HEK293 (cell line): Measurements from ENCODE around the gene SLC45A2.

Experiments
- CTCF ChIA-PET: fragments of 350-600 bp; formaldehyde crosslinking; extraction: SDS; loops from one replicate; lab custom pipeline; 2021; ENCODE audit warnings: antibody characterized with exemption; lab: Yijun Ruan, JAX
- POLR2A ChIA-PET: fragments of 300-600 bp; formaldehyde crosslinking; extraction: SDS; loops from one replicate; lab custom pipeline; 2020; ENCODE audit warnings: antibody characterized with exemption, inconsistent platforms; lab: Yijun Ruan, JAX
- H3K27ac ChIP-seq: fragments of 200-500 bp; sonication (Bioruptor generic); 2 replicates; pipeline ENCODE4 v1.5.1; 2014; ENCODE audit warnings: low read depth, low read length, control low read depth, inconsistent platforms; ENCODE audit errors: extremely low read depth
- H3K36me3 ChIP-seq, 2 experiments: fragments of 200-500 bp in 1 of 2; sonication (Bioruptor generic) in 1 of 2; 1 replicate in 1 of 2; 2 replicates in 1 of 2; pipeline ENCODE4 v1.5.1; 2014 to 2017; ENCODE audit warnings: inconsistent platforms in 2 of 2, low read length in 2 of 2; ENCODE audit not compliant: control insufficient read depth in 2 of 2, insufficient read depth in 1 of 2
- H3K4me1 ChIP-seq: fragments of 200-500 bp; sonication (Bioruptor generic); 2 replicates; pipeline ENCODE4 v1.5.1; 2014; ENCODE audit warnings: mild to moderate bottlenecking, low read length, inconsistent platforms; ENCODE audit not compliant: control insufficient read depth, insufficient read depth
- H3K4me3 ChIP-seq: 2 replicates; pipeline ENCODE4 v1.5.1; 2011; ENCODE audit warnings: low read depth, mild to moderate bottlenecking, control low read depth, low read length, moderate library complexity
- H3K9me3 ChIP-seq: fragments of 200-500 bp; sonication (Bioruptor generic); 2 replicates; pipeline ENCODE4 v1.5.1; 2014; ENCODE audit warnings: low read depth, low read length, inconsistent platforms; ENCODE audit not compliant: control insufficient read depth, insufficient read depth
- EGR2 ChIP-seq: fragments of 450-650 bp; formaldehyde crosslinking; IDR thresholded peaks from 2 replicates; pipeline ENCODE4 v1.5.1; 2016; ENCODE audit warnings: low read depth, missing biosample characterization, missing genetic modification characterization
- HOXA7 ChIP-seq: sonication (generic); formaldehyde crosslinking; IDR thresholded peaks from 2 replicates; pipeline ENCODE4 v1.8.1; 2022; ENCODE audit warnings: missing genetic modification reagents, borderline replicate concordance
- KLF1 ChIP-seq: fragments of 450-650 bp; formaldehyde crosslinking; IDR thresholded peaks from 2 replicates; pipeline ENCODE4 v1.5.1; 2016; ENCODE audit warnings: missing biosample characterization, missing genetic modification characterization
- KLF7 ChIP-seq: fragments of 450-650 bp; formaldehyde crosslinking; IDR thresholded peaks from 2 replicates; pipeline ENCODE4 v1.5.1; 2016; ENCODE audit warnings: missing biosample characterization, missing genetic modification characterization, borderline replicate concordance
- KLF8 ChIP-seq: fragments of 450-650 bp; formaldehyde crosslinking; IDR thresholded peaks from 2 replicates; pipeline ENCODE4 v1.5.1; 2016; ENCODE audit warnings: missing biosample characterization, missing genetic modification characterization
- RBAK ChIP-seq: fragments of 450-650 bp; formaldehyde crosslinking; IDR thresholded peaks from 2 replicates; pipeline ENCODE4 v1.5.1; 2016; ENCODE audit warnings: missing biosample characterization, missing genetic modification characterization
- SP7 ChIP-seq: fragments of 450-650 bp; formaldehyde crosslinking; IDR thresholded peaks from 2 replicates; pipeline ENCODE4 v1.5.1; 2016; ENCODE audit warnings: missing biosample characterization, missing genetic modification characterization
- YY1 ChIP-seq: fragments of 450-650 bp; formaldehyde crosslinking; IDR thresholded peaks from 2 replicates; pipeline ENCODE4 v1.5.1; 2018; ENCODE audit warnings: missing biosample characterization, missing genetic modification characterization
- ZBTB7A ChIP-seq: fragments of 450-650 bp; formaldehyde crosslinking; IDR thresholded peaks from 2 replicates; pipeline ENCODE4 v1.5.1; 2016; ENCODE audit warnings: low read depth, missing biosample characterization, missing genetic modification characterization
- ZNF157 ChIP-seq: fragments of 450-650 bp; formaldehyde crosslinking; IDR thresholded peaks from 2 replicates; pipeline ENCODE4 v1.5.1; 2016; ENCODE audit warnings: missing biosample characterization, missing genetic modification characterization
- ZNF16 ChIP-seq: fragments of 450-650 bp; formaldehyde crosslinking; IDR thresholded peaks from 2 replicates; pipeline ENCODE4 v1.5.1; 2016; ENCODE audit warnings: low read depth, missing biosample characterization, missing genetic modification characterization
- ZNF169 ChIP-seq: fragments of 450-650 bp; formaldehyde crosslinking; IDR thresholded peaks from 2 replicates; pipeline ENCODE4 v1.5.1; 2016; ENCODE audit warnings: missing biosample characterization, missing genetic modification characterization
- ZNF211 ChIP-seq: fragments of 450-650 bp; formaldehyde crosslinking; IDR thresholded peaks from 2 replicates; pipeline ENCODE4 v1.5.1; 2016; ENCODE audit warnings: low read depth, missing biosample characterization, missing genetic modification characterization
- ZNF311 ChIP-seq: fragments of 450-650 bp; formaldehyde crosslinking; IDR thresholded peaks from 2 replicates; pipeline ENCODE4 v1.5.1; 2017; ENCODE audit warnings: missing biosample characterization, missing genetic modification characterization, borderline replicate concordance
- ZNF433 ChIP-seq: fragments of 450-650 bp; formaldehyde crosslinking; IDR thresholded peaks from 2 replicates; pipeline ENCODE4 v1.5.1; 2016; ENCODE audit warnings: missing biosample characterization, missing genetic modification characterization, low read depth
- ZNF501 ChIP-seq: fragments of 450-650 bp; formaldehyde crosslinking; IDR thresholded peaks from 2 replicates; pipeline ENCODE4 v1.5.1; 2016; ENCODE audit warnings: missing biosample characterization, missing genetic modification characterization
- ZNF510 ChIP-seq: fragments of 450-650 bp; formaldehyde crosslinking; IDR thresholded peaks from 2 replicates; pipeline ENCODE4 v1.5.1; 2018; ENCODE audit warnings: mild to moderate bottlenecking, missing genetic modification characterization, missing biosample characterization; ENCODE audit not compliant: insufficient replicate concordance
- ZNF514 ChIP-seq: fragments of 450-650 bp; formaldehyde crosslinking; IDR thresholded peaks from 2 replicates; pipeline ENCODE4 v1.5.1; 2016; ENCODE audit warnings: missing biosample characterization, missing genetic modification characterization
- ZNF558 ChIP-seq: fragments of 450-650 bp; formaldehyde crosslinking; IDR thresholded peaks from 2 replicates; pipeline ENCODE4 v1.5.1; 2016; ENCODE audit warnings: missing biosample characterization, missing genetic modification characterization
- ZNF585B ChIP-seq: fragments of 450-650 bp; formaldehyde crosslinking; IDR thresholded peaks from 2 replicates; pipeline ENCODE4 v1.5.1; 2016; ENCODE audit warnings: missing biosample characterization, missing genetic modification characterization
- ZNF610 ChIP-seq: fragments of 450-650 bp; formaldehyde crosslinking; IDR thresholded peaks from 2 replicates; pipeline ENCODE4 v1.5.1; 2016; ENCODE audit warnings: missing biosample characterization, missing genetic modification characterization, borderline replicate concordance
- ZNF626 ChIP-seq: fragments of 450-650 bp; sonication (Bioruptor Pico); formaldehyde crosslinking; IDR thresholded peaks from 2 replicates; pipeline ENCODE4 v1.5.1; 2018; ENCODE audit warnings: missing biosample characterization, missing genetic modification characterization, inconsistent platforms
- ZNF645 ChIP-seq: fragments of 450-650 bp; formaldehyde crosslinking; IDR thresholded peaks from 2 replicates; pipeline ENCODE4; 2016; ENCODE audit warnings: missing biosample characterization, missing genetic modification characterization
- ZNF660 ChIP-seq: fragments of 450-650 bp; IDR thresholded peaks from 2 replicates; pipeline ENCODE4 v1.5.1; 2018; ENCODE audit warnings: missing biosample characterization, mild to moderate bottlenecking, missing genetic modification characterization
- ZNF670 ChIP-seq: fragments of 450-650 bp; formaldehyde crosslinking; IDR thresholded peaks from 2 replicates; pipeline ENCODE4 v1.5.1; 2016; ENCODE audit warnings: missing biosample characterization, missing genetic modification characterization, low read depth
- ZNF830 ChIP-seq: fragments of 450-650 bp; IDR thresholded peaks from 2 replicates; pipeline ENCODE4 v1.5.0; 2018; ENCODE audit warnings: missing biosample characterization, missing genetic modification characterization, low read depth, mild to moderate bottlenecking, moderate library complexity
- ZSCAN18 ChIP-seq: fragments of 450-650 bp; formaldehyde crosslinking; IDR thresholded peaks from 2 replicates; pipeline ENCODE4 v1.5.1; 2016; ENCODE audit warnings: missing biosample characterization, missing genetic modification characterization
- TF ChIP-seq, protein P1 (sequence below): fragments of 450-650 bp; formaldehyde crosslinking; IDR thresholded peaks from 2 replicates; pipeline ENCODE4 v1.5.1; 2016; ENCODE audit warnings: missing biosample characterization, missing genetic modification characterization

Gene SLC45A2

GRCh38 chr5:33984178-33984577 lies 315 bp downstream of the SLC45A2 start (continued):
- TF ChIP-seq ZNF645 (tag by site-specific recombination), result no peak

DNA sequence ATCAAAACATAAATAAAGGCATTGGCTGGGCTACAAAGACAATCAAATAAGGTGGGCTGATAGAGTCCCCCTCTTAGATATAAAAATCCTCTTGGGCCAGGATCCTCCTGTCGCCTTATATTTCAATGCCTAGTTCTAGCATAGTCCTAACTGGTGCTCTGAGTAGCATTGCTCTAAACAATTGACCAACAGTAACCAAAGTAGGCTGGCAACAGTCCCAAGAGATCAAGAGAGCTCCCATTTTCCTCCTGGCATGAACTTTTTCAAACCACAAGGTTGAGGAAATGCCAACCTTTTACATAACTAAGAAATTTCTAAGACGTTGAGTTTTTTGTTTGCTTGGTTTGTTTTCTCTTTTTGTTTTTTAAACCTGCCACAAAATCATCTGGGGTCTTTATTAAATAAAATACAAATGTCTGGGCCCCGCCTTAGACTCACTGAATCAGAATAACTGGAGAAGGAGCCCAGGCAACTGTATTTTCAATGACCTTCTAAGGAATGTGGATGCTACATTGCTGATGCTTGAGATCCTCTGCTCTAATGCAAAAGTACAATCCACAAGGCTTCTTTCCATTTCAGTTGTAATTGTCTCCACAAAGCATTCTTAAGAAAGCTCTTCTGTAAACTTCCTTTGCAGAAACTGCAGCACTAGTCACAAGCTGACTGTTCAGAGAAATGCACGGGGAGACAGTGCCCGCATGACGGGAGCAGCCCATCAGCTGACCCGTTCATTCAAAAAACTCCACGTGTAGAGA lies 2.9 kb downstream of the SLC45A2 start:
- no peak overlapping the region for H3K27ac ChIP-seq
- no peaks in the 10 kb centered on the region for H3K36me3 ChIP-seq
- no peak for TF ChIP-seq ZNF311 (tag by site-specific recombination)
- no peak for TF ChIP-seq ZNF169 (tag by site-specific recombination)
- no peak for TF ChIP-seq ZNF585B
- no peak for TF ChIP-seq SP7 (tag by site-specific recombination)
- no peak for TF ChIP-seq ZNF660 (tag by site-specific recombination)
- TF ChIP-seq ZNF670 (tag by site-specific recombination), result no peak
- no peak for TF ChIP-seq ZNF157 (tag by site-specific recombination)
- TF ChIP-seq ZNF514 (tag by site-specific recombination), result no peak
- TF ChIP-seq ZNF16 (tag by site-specific recombination), result no peak
- no peak for TF ChIP-seq YY1
- no peak for TF ChIP-seq ZNF510 (tag by site-specific recombination)
- TF ChIP-seq ZNF211, result no peak
- TF ChIP-seq ZNF501, result no peak
- TF ChIP-seq, protein P1, sequence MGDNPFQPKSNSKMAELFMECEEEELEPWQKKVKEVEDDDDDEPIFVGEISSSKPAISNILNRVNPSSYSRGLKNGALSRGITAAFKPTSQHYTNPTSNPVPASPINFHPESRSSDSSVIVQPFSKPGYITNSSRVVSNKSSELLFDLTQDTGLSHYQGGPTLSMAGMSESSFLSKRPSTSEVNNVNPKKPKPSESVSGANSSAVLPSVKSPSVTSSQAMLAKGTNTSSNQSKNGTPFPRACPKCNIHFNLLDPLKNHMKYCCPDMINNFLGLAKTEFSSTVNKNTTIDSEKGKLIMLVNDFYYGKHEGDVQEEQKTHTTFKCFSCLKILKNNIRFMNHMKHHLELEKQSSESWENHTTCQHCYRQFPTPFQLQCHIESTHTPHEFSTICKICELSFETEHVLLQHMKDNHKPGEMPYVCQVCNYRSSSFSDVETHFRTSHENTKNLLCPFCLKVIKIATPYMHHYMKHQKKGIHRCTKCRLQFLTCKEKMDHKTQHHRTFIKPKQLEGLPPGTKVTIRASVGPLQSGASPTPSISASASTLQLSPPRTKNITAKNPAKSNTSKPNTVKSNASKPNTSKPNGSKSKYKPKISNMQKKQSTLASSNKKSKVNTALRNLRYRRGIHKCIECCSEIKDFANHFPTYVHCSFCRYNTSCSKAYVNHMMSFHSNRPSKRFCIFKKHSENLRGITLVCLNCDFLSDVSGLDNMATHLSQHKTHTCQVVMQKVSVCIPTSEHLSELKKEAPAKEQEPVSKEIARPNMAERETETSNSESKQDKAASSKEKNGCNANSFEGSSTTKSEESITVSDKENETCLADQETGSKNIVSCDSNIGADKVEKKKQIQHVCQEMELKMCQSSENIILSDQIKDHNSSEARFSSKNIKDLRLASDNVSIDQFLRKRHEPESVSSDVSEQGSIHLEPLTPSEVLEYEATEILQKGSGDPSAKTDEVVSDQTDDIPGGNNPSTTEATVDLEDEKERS (tag by site-specific recombination), result no peak
- no peak for TF ChIP-seq KLF7 (tag by site-specific recombination)
- TF ChIP-seq ZNF558 (tag by site-specific recombination), result no peak
- TF ChIP-seq ZNF626 (tag by site-specific recombination), result no peak
- no peak for TF ChIP-seq KLF8
- no peaks in the 10 kb centered on the region for H3K4me1 ChIP-seq
- H3K4me3 ChIP-seq, result no peak overlapping the region
- ChIA-PET CTCF (interaction anchor here (1.0 to 3.9 kb wide), 3 partner anchors 11 to 470 kb away, joined by 3 to 14 read pairs (median 4); no protein-coding TSS in a partner anchor), POLR2A (interaction anchor here (0.7 kb wide), 1 partner anchor 27 kb away, joined by 3 read pairs; the partner anchor contains the start of gene AMACR)
- no peaks in the 10 kb centered on the region for H3K9me3 ChIP-seq

GRCh38 chr5:33980030-33980429 lies 4.5 kb downstream of the SLC45A2 start:
- ChIA-PET POLR2A (no interaction called here), CTCF (interaction anchor here (0.6 to 1.2 kb wide), 2 partner anchors 10 to 525 kb away, joined by 3 read pairs; no protein-coding TSS in a partner anchor)
- no peaks in the 10 kb centered on the region for H3K9me3 ChIP-seq
- H3K4me3 ChIP-seq, result no peak overlapping the region
- H3K4me1 ChIP-seq, result peaks cover 9% of the 10 kb centered on the region
- no peaks in the 10 kb centered on the region for H3K36me3 ChIP-seq
- no peak overlapping the region for H3K27ac ChIP-seq
- TF ChIP-seq ZNF157 (tag by site-specific recombination) (no peak), ZNF585B (no peak), ZNF645 (tag by site-specific recombination) (no peak), ZNF610 (no peak), KLF1 (tag by site-specific recombination) (no peak), ZNF433 (tag by site-specific recombination) (no peak), RBAK (tag by site-specific recombination) (no peak), EGR2 (tag by site-specific recombination) (no peak), ZSCAN18 (tag by site-specific recombination) (no peak), HOXA7 (CRISPR knock-in tag) (no peak), ZNF830 (tag by site-specific recombination) (no peak), ZBTB7A (tag by site-specific recombination) (no peak)
